ENCODE results near the gene GDI1.

The GDI1 gene

DNA sequence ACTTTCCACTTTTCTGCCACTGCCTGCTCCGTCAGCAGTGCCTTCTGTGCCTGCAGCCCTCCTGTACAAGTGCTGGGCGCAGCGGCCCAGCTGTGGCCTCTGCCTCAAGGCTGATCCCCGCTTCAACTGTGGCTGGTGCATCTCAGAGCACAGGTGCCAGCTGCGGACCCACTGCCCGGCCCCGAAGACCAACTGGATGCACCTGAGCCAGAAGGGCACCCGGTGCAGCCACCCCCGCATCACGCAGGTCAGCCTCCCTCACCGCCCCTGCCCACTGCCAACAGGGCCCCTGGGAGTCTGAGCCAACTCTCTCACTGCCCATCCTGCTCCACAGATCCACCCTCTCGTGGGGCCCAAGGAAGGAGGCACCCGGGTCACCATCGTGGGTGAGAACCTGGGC, 28.6 kb downstream of the GDI1 start:
- H3K4me3 ChIP-seq (ENCODE audit: low read depth, low read length), result no peak overlapping the region
- TF ChIP-seq, protein P1, sequence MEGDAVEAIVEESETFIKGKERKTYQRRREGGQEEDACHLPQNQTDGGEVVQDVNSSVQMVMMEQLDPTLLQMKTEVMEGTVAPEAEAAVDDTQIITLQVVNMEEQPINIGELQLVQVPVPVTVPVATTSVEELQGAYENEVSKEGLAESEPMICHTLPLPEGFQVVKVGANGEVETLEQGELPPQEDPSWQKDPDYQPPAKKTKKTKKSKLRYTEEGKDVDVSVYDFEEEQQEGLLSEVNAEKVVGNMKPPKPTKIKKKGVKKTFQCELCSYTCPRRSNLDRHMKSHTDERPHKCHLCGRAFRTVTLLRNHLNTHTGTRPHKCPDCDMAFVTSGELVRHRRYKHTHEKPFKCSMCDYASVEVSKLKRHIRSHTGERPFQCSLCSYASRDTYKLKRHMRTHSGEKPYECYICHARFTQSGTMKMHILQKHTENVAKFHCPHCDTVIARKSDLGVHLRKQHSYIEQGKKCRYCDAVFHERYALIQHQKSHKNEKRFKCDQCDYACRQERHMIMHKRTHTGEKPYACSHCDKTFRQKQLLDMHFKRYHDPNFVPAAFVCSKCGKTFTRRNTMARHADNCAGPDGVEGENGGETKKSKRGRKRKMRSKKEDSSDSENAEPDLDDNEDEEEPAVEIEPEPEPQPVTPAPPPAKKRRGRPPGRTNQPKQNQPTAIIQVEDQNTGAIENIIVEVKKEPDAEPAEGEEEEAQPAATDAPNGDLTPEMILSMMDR (IDR thresholded peaks at IDR 0.05; ENCODE audit: low read depth, low read length), result no peak
- TF ChIP-seq MYC (IDR thresholded peaks at IDR 0.05; ENCODE audit: low read depth, low read length), result no peak
- TF ChIP-seq, protein P2, sequence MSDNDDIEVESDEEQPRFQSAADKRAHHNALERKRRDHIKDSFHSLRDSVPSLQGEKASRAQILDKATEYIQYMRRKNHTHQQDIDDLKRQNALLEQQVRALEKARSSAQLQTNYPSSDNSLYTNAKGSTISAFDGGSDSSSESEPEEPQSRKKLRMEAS (IDR thresholded peaks at IDR 0.05; ENCODE audit: low read depth, low read length), result no peak
- no peak for TF ChIP-seq POLR2A (IDR thresholded peaks at IDR 0.05; ENCODE audit: extremely low read depth, insufficient read length)
- DNase-seq (ENCODE audit: low read depth), result no peak

DNA sequence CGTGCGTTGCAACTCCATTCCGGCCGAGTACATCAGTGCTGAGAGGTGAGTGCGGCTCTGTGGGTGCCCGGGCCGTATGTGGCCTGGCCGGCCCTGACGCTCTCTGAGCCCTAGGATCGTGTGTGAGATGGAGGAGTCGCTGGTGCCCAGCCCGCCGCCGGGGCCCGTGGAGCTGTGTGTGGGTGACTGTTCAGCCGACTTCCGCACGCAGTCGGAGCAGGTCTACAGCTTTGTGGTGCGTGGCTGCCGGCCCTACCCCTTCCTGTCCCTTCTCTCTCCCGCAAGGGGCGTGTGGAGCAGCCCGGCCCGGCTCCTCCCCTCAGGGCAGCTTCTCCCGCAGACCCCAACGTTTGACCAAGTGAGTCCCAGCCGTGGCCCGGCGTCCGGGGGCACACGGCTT, 29.1 kb downstream of the GDI1 start:
- TF ChIP-seq, protein P1 (IDR thresholded peaks at IDR 0.05; ENCODE audit: low read depth, low read length), result no peak
- no peak for TF ChIP-seq MYC (IDR thresholded peaks at IDR 0.05; ENCODE audit: low read depth, low read length)
- TF ChIP-seq POLR2A (IDR thresholded peaks at IDR 0.05; ENCODE audit: extremely low read depth, insufficient read length), result no peak
- TF ChIP-seq, protein P2 (IDR thresholded peaks at IDR 0.05; ENCODE audit: low read depth, low read length), result no peak
- DNase-seq (ENCODE audit: low read depth), result no peak
- H3K4me3 ChIP-seq (ENCODE audit: low read depth, low read length), result no peak overlapping the region

DNA sequence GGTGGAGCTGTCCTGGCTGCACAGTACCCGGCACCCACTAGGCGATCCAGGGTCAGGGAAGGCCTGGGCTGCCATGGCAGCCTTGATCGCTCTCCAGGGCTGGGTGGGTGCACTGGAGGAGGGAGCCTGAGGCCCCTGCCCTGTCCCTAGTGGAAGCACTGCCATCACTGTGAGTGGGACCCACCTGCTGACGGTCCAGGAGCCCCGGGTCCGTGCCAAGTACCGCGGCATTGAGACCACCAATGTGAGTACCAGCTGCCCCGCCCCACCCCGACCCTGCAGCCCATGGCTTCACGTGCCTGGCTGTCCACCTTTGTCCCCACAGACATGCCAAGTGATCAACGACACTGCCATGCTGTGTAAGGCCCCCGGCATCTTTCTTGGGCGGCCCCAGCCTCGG, 30.0 kb downstream of the GDI1 start:
- H3K4me3 ChIP-seq (ENCODE audit: low read depth, low read length), result no peak overlapping the region
- TF ChIP-seq MYC (IDR thresholded peaks at IDR 0.05; ENCODE audit: low read depth, low read length) (no peak), POLR2A (IDR thresholded peaks at IDR 0.05; ENCODE audit: extremely low read depth, insufficient read length) (no peak)
- TF ChIP-seq, protein P2 (IDR thresholded peaks at IDR 0.05; ENCODE audit: low read depth, low read length), result no peak
- TF ChIP-seq, protein P1 (IDR thresholded peaks at IDR 0.05; ENCODE audit: low read depth, low read length), result no peak
- no peak for DNase-seq (ENCODE audit: low read depth)

DNA sequence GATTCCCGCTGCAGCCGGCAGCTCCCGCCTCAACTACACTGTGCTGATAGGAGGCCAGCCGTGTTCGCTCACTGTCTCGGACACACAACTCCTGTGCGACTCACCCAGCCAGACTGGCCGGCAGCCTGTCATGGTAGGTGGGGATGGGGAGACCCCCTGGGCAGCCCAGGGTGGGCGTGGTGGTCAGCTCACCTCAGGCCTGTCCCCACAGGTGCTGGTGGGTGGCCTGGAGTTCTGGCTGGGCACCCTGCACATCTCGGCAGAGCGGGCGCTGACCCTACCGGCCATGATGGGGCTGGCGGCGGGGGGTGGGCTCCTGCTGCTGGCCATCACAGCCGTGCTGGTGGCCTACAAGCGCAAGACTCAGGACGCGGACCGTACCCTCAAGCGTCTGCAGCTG, 30.6 kb downstream of the GDI1 start:
- TF ChIP-seq, protein P1 (IDR thresholded peaks at IDR 0.05; ENCODE audit: low read depth, low read length), result no peak
- TF ChIP-seq POLR2A (IDR thresholded peaks at IDR 0.05; ENCODE audit: extremely low read depth, insufficient read length) (no peak), MYC (IDR thresholded peaks at IDR 0.05; ENCODE audit: low read depth, low read length) (no peak)
- TF ChIP-seq, protein P2 (IDR thresholded peaks at IDR 0.05; ENCODE audit: low read depth, low read length), result no peak

DNA sequence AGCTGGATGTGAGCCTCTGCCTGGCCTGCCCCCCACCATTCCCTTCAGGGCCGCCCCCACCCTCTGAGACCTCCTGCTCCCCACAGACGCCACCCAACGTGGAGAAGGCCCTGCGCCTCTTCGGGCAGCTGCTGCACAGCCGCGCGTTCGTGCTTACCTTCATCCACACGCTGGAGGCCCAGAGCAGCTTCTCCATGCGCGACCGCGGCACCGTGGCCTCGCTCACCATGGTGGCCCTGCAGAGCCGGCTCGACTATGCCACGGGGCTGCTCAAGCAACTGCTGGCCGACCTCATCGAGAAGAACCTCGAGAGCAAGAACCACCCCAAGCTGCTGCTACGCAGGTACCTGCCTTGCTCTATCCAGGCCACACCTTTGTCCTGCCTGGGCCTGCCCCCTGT, 31.3 kb downstream of the GDI1 start:
- TF ChIP-seq MYC (IDR thresholded peaks at IDR 0.05; ENCODE audit: low read depth, low read length) (no peak), POLR2A (IDR thresholded peaks at IDR 0.05; ENCODE audit: extremely low read depth, insufficient read length) (no peak)
- TF ChIP-seq, protein P1 (IDR thresholded peaks at IDR 0.05; ENCODE audit: low read depth, low read length), result no peak
- TF ChIP-seq, protein P2 (IDR thresholded peaks at IDR 0.05; ENCODE audit: low read depth, low read length), result no peak
- DNase-seq (ENCODE audit: low read depth), result no peak
- no peak overlapping the region for H3K4me3 ChIP-seq (ENCODE audit: low read depth, low read length)

More for the DNA sequence above, 30.6 kb downstream of the GDI1 start:
- no peak overlapping the region for H3K4me3 ChIP-seq (ENCODE audit: low read depth, low read length)
- no peak for DNase-seq (ENCODE audit: low read depth)

DNA sequence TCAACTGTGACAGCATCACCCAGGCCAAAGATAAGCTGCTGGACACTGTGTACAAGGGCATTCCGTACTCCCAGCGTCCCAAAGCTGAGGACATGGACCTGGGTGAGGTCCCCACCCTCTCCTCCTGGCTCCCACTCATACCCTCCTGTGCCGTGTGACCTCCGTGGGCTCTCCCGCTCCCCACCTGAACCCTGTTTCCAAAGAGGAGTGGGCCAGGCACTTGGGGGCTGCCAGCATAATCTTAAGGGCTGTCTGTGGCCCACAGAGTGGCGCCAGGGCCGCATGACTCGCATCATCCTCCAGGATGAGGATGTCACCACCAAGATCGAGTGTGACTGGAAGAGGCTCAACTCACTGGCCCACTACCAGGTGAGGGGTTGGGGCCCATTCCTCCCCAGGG, 32.2 kb downstream of the GDI1 start:
- DNase-seq (ENCODE audit: low read depth), result no peak
- H3K4me3 ChIP-seq (ENCODE audit: low read depth, low read length), result no peak overlapping the region
- TF ChIP-seq POLR2A (IDR thresholded peaks at IDR 0.05; ENCODE audit: extremely low read depth, insufficient read length) (no peak), MYC (IDR thresholded peaks at IDR 0.05; ENCODE audit: low read depth, low read length) (no peak)
- TF ChIP-seq, protein P2 (IDR thresholded peaks at IDR 0.05; ENCODE audit: low read depth, low read length), result no peak
- TF ChIP-seq, protein P1 (IDR thresholded peaks at IDR 0.05; ENCODE audit: low read depth, low read length), result no peak

Data from NB4 (cell line).